GM18909 (cell line): ENCODE data around the gene FAHD2A.
"Not testable (repeated sequence)": the region's sequence is repeated elsewhere in the genome, so short reads cannot be mapped to it uniquely, and the experiment has no call there.

ENCODE experiments used
- ATAC-seq: cut with Tn5 transposase; IDR thresholded peaks from one replicate; pipeline ENCODE4 v1.9.1; 2021; ENCODE audit warnings: mild to moderate bottlenecking; ENCODE audit not compliant: unreplicated experiment, poor library complexity

FAHD2A gene

DNA sequence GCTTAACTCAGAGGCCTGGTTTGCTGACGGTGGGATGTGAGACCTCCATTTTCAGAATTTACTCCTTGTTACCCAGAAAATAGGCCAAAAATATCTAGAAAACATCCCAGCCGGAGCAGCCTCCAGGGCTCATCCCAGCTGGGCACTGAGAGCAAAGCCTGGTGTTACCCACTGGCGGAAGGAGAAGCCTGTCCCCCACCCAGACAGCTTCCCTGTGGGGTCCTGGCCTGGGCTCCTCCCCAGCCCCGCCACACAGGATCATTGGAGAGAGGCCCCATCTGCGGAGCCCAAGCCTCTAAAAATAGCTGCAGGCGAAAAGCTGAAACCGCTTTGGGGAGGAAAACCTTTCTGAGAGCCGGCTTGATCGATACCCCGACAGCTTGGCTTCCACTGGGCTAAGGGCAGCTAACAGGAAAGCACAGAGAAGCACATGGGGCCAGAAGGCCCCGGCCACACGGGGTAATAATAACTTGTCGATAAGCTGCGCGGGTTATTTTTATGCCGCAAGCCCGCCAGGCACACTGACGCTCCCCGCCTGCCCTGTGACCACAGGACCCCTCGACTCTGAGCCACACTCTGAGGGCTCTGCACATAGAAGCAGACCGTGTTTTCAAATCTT, 26.9 kb upstream of the FAHD2A start:
- no peak for ATAC-seq

DNA sequence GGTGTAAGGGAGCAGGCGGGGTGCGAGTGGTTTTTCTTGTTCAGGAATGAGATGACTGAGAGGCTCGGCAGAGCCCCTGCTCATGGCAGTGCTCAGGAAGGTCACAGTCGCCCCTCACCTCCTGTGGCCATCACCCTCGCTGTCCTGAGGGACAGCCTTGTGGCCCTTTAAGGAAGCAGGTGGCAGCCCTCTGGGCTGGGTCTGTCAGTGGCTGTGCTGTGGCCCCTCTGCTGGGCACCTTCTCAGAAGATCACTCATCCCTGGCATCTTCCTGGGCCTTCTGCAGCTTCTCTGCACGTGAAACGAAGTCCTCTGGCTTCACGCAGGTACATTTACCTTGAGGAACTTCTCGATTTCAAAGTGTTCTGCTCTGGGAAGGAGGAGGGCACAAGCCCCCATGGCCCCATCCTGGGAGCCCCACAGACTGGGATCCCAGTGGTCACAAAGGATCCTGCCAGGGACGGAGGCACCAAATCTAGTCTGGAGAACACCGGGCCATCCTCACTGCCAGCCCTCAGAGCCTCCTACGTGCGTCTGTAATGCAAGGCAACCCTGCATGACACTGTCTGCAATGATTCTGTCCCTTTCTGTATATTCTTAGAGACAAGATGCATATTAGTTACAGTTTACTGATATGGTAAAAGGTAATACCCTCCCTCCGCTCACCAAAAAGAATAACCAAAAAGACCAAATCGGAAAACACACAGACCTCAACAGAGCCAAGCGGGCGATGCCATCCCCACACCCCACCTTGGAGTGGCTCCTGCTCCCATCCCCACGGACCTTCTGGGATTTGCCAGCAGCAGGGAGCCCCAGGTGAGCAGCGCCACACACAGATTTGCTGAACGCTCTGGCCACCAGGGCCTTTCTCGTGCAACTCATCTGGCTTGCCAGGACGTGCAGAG, 25.9 kb upstream of the FAHD2A start:
- no peak for ATAC-seq

DNA sequence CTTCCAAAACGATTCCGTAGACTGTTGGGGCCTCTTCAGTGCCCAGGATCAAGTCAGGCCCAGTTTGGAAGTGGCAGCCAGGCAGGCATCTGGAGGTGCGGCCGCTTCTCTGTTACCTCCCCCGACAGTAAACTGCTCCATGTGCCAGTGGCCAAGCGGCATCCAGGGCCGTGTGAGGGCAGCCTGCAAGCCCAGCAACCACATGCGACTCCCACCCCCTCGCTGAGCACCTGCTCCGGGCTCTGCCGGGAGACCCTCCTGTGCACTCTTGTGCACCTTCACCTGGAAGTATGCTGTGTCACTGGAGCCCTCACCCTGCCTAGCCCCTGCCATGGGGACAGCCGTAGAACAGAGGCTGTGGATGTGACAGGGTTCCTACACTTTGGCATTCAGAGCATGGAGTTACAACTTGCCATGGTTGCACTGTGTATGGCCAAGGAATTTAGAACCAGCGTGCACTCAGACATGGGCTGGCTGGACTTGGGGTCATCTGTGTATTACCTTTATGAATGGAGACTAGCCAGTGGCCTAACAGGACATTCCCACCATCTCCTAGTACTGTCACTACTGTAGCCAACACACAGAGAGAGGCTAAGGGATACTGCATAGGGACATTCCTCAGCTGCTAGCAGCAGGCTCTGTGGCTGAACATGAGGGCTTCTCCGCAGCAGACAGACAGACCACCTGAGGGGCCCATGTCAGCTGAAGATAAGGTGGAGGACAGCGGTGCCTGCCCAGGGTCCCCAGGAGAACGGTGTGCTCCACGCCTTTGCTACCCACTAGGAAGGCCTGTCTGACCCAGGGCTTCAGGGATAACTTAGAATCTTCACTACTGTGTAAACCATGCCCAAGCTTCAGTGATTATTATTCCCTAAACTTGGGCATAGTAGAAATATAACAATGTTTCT, 25.0 kb upstream of the FAHD2A start:
- ATAC-seq = no peak

DNA sequence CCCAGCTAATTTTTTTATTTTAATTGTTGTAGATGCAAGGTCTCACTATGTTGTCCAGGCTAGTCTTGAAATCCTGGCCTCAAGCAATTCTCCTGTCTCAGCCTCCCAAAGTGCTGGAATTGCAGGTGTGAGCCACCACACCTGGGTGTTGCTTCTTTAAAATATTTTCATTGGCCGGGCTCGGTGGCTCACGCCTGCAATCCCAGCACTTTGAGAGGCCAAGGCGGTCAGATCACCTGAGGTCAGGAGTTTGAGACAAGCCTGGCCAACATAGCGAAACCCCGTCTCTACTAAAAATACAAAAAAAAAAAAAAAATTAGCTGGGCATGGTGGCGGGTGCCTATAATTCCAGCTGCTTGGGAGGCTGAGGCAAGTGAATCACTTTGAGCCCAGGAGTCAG, 24.2 kb upstream of the FAHD2A start:
- not testable (repeated sequence) for ATAC-seq

DNA sequence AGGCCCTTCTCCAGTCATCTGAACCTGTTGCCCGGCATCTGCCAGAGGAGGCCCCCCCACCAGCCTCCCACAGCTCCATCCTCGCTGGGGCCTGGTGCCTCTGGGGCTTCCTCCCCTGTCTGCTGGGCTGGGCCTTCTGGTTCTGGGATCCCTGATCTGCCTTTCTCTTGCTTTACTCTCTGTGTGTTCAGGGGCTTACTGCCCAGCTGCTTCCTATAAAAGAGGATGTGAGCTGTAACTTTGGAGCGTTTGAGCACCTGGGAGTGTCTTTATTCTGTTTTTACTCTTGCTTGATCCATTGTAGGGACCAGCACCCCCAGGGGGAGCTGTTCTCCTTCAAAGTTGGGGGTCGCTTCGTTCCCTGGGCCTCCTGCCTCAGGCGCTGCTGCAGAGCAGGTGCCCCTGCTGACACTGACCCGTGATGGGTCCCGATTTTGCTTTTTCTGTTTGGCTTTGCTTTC, 23.1 kb upstream of the FAHD2A start:
- no peak for ATAC-seq

DNA sequence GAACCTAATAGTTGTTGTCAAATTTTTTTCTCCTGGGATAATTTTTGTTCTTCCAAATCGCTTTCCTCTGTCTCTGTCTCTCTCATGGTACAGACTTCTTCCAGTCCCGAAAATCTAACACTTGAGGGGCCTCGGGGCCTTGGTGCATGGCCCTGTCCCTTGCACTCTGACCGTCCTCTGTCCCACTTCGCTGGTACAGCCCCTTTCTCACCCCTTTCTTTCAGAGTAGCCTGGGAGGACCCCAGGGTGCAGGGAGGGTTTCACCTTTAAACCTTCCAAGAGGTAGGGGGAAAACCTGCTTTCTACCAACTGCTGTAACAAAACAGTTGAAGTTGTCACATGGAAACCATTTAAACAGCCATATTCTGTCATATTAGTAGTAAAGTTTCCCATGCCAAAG, 22.2 kb upstream of the FAHD2A start:
- no peak for ATAC-seq

- ATAC-seq = no peak
Observed at GRCh38 chr2:95380731-95381130, 21.8 kb upstream of the FAHD2A start.

DNA sequence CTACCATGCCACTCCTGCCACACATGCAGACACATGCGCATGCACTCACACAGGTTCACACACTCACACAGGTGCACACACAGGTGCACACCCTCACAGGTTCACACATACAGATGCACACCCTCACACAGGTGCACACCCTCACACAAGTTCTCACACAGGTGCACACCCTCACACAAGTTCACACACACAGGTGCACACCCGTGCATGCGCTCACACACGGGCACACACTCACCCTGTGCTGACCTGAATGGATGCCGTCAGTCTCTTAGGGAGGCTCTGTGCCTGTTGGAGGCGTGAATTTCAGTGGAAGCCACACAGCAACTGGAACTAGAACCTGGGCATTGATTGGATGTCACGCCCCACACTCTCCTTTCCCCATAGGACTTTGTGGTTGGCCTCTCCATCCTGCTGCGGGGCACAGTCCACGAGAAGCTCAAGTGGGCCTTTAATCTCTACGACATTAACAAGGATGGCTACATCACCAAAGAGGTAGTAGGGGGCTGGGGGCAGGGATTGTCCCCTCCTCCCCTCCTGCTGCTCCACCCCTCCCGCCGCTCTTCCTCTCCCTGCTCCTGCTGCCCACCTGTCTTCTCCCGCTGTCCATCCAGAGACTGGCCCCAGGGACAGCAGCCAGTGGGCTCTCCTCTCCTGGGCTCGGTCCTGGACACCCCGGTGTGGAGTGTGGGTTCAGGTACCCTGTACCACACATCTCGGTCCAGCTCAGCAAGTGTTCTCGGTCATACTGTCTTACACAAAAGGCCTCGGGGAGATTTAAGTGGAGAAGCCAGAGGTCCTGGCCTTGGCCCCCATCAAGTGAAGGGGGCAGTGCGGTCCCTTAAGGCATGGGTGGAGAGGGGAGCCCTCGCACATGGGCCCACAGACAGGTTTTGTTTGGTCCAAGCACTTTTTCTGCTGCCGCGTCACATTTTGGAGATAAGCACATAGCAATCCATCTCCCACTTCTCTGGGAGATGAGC, 21.0 kb upstream of the FAHD2A start:
- no peak for ATAC-seq

- no peak for ATAC-seq
Observed at GRCh38 chr2:95382192-95382591, 20.3 kb upstream of the FAHD2A start.

- ATAC-seq = no peak
Observed at GRCh38 chr2:95382686-95383634, 19.5 kb upstream of the FAHD2A start.

GRCh38 chr2:95383635-95384027, 18.9 kb upstream of the FAHD2A start:
- no peak for ATAC-seq

DNA sequence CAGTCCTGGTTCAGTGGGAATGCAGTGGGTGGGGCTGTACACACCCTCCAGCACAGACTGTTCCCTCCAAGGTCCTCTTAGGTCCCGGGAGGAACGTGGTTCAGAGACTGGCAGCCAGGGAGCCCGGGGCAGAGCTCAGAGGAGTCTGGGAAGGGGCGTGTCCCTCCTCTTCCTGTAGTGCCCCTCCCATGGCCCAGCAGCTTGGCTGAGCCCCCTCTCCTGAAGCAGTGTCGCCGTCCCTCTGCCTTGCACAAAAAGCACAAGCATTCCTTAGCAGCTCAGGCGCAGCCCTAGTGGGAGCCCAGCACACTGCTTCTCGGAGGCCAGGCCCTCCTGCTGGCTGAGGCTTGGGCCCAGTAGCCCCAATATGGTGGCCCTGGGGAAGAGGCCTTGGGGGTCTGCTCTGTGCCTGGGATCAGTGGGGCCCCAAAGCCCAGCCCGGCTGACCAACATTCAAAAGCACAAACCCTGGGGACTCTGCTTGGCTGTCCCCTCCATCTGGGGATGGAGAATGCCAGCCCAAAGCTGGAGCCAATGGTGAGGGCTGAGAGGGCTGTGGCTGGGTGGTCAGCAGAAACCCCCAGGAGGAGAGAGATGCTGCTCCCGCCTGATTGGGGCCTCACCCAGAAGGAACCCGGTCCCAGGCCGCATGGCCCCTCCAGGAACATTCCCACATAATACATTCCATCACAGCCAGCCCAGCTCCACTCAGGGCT, 17.5 kb upstream of the FAHD2A start:
- ATAC-seq = no peak

DNA sequence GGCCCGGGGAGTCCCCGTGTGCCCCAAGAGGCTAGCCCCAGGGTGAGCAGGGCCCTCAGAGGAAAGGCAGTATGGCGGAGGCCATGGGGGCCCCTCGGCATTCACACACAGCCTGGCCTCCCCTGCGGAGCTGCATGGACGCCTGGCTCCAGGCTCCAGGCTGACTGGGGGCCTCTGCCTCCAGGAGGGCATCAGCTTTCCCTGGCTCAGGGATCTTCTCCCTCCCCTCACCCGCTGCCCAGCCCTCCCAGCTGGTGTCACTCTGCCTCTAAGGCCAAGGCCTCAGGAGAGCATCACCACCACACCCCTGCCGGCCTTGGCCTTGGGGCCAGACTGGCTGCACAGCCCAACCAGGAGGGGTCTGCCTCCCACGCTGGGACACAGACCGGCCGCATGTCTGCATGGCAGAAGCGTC, 16.9 kb upstream of the FAHD2A start:
- no peak for ATAC-seq

DNA sequence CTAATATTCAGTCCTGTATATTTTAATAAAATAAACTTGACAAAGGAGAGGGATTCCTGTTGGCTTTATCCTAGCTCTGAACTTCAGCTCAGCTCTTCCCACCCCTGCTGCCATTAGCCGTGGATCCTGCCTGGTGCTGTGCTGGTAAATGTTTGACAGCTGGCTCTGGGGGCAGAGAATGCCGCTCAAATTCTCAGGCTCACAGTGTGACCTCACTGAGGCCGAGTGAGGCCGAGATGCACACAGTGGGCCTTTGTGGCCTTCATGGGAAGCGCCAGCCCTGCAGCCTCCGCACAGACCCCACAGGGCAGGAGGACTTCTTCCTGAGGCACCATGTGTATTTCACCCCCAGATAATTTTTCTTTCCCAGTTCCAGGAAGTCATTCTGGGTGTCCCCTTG, 16.5 kb upstream of the FAHD2A start:
- ATAC-seq = no peak

DNA sequence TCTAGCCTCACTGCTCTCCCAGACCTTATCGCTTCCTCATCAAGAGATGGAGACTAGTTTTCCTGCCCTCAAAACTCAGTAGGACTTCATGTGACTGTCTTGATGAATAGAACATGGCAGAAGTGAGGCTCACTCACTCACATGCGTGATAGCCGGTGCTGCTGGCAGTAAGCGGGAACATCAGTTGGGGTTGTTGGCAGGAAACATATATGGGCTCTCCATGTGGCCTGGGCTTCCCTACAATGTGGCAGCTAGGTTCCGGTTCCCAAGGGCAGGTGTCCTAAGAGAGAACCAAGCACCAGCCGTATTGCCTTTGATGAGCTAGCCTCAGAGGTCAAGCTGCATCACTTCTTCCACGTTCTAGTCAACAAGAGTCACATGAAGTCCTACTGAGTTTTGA, 15.2 kb upstream of the FAHD2A start:
- no peak for ATAC-seq

DNA sequence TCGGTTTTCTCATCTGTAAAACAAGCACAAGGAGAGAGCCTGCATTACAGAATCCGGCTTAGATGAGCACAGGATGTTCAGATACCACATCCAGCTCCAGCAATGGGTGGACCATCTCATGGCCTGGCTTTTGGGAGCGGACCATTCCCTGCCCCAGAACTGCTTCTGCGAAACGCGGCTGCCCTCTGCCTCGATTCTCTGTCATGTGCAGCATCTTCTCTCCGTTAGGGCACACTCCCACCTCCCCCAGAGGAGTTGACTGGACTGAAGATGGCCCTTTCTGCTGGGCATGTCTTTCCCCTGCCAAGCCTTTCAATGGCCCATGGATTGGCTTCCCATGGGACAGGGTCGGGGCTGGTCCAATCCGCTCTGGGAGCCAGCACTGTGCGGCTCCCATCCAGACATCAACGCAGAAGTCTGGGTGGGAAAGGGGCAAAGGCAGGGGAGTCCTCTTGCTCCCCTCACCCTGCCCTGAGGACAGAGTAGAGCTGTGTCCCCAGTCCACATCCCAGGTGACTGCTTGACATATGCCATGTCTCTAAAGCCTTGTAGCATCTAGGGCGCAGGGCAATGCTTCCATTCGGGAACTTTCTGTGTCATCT, 14.3 kb upstream of the FAHD2A start:
- ATAC-seq = no peak

DNA sequence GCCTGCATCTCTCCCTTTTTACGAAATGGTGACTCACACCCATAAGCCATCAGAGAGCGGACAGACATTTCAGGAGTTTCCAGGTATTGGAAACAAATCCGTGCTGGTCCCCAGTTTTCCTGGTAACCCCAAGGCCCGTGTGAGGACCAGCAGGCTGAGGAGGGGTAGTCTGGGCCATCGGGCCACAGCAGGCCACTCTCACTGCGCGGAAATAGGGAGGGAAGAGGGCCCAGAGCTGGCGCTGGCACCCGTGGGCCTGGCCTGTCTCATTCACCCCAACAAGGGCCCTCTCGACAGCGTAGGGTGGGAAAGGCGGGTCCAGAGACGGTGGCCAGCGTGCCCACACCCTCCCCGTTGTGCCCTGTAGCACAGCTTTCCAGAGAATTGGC, 13.7 kb upstream of the FAHD2A start:
- no peak for ATAC-seq
